B cell (primary cell): ENCODE data around the gene CTNNA3. TPM values are rescaled to one million over a fixed set of nuclear protein-coding genes. Genes with fewer than 3 reads are reported as not detected.

Source experiments
- ATAC-seq: fragments of 200-7000 bp; cut with Tn5 transposase; one replicate; pipeline ENCODE4 v1.10.0; 2021; ENCODE audit warnings: low read depth, mild to moderate bottlenecking, moderate number of reproducible peaks, moderate library complexity
- CTCF ChIA-PET: fragments of 350-600 bp; sonication (Branson Sonifier 250); formaldehyde crosslinking; loops from one replicate; lab custom pipeline; 2021; ENCODE audit warnings: antibody characterized with exemption, inconsistent platforms; lab: Charles Lee
- POLR2A ChIA-PET: fragments of 350-600 bp; sonication (Branson Sonifier 250); formaldehyde crosslinking; loops from one replicate; lab custom pipeline; 2021; ENCODE audit warnings: antibody characterized with exemption; lab: Charles Lee
- DNase-seq: peaks from one replicate; pipeline ENCODE4 v3.0.0; 2013
- H2AFZ ChIP-seq: 2 replicates; pipeline ENCODE4 v1.6.1; 2012; ENCODE audit warnings: mild to moderate bottlenecking, low read depth, low read length; ENCODE audit not compliant: insufficient read depth, poor library complexity, severe bottlenecking
- H3K27ac ChIP-seq, 2 donors: 1 replicate in 1 of 2; 2 replicates in 1 of 2; pipeline ENCODE4 v1.5.1; 2012 to 2013; ENCODE audit warnings: low read length in 2 of 2, mild to moderate bottlenecking in 2 of 2, moderate library complexity in 1 of 2
- H3K27me3 ChIP-seq, 4 experiments: fragments of 200-600 bp in 1 of 4; sonication (generic) in 1 of 4; replicated peaks in 1 of 4; 1 replicate in 2 of 4; 2 replicates in 2 of 4; pipeline versions ENCODE4 v1.6.1 to v1.7.0; 2013 to 2016; ENCODE audit warnings: low read length in 3 of 4, mild to moderate bottlenecking in 2 of 4, mixed read lengths in 1 of 4, moderate library complexity in 1 of 4; ENCODE audit not compliant: insufficient read depth in 4 of 4, control insufficient read depth in 3 of 4; ENCODE audit errors: control extremely low read depth in 1 of 4
- H3K36me3 ChIP-seq, 2 experiments: replicated peaks in 1 of 2; 1 replicate in 1 of 2; 2 replicates in 1 of 2; pipeline versions ENCODE4 v1.6.1 to v1.7.1; 2013; ENCODE audit warnings: low read length in 1 of 2; ENCODE audit not compliant: insufficient read depth in 2 of 2, control insufficient read depth in 1 of 2; ENCODE audit errors: control extremely low read depth in 1 of 2, extremely low read depth in 1 of 2
- H3K4me1 ChIP-seq, 2 donors: fragments of 200-600 bp in 1 of 2; sonication (generic) in 1 of 2; 1 replicate in 1 of 2; 2 replicates in 1 of 2; pipeline versions ENCODE4 v1.5.1 to v1.6.1; 2013 to 2017; ENCODE audit warnings: low read length in 2 of 2; ENCODE audit not compliant: control insufficient read depth in 2 of 2, insufficient read depth in 2 of 2
- H3K4me2 ChIP-seq: replicated peaks from 2 replicates; pipeline ENCODE3; 2012; ENCODE audit warnings: mild to moderate bottlenecking, low read depth, low read length; ENCODE audit not compliant: poor library complexity, severe bottlenecking
- H3K4me3 ChIP-seq, 5 experiments: fragments of 200-600 bp in 1 of 5; sonication (generic) in 1 of 5; 1 replicate in 3 of 5; 2 replicates in 2 of 5; pipeline versions ENCODE4 v1.5.1 to v1.7.0; 2011 to 2016; ENCODE audit warnings: low read length in 4 of 5, mild to moderate bottlenecking in 4 of 5, low read depth in 2 of 5, control low read depth in 1 of 5, moderate library complexity in 1 of 5; ENCODE audit not compliant: insufficient read depth in 1 of 5; ENCODE audit errors: control extremely low read depth in 1 of 5, extremely low read depth in 1 of 5
- H3K79me2 ChIP-seq: fragments of 200-600 bp; sonication (generic); one replicate; pipeline ENCODE4 v1.6.0; 2016; ENCODE audit warnings: low read length; ENCODE audit not compliant: control insufficient read depth, insufficient read depth
- H3K9ac ChIP-seq: fragments of 200-600 bp; sonication (generic); 2 replicates; pipeline ENCODE4 v1.6.1; 2017; ENCODE audit warnings: mild to moderate bottlenecking, low read length, moderate library complexity
- H3K9me3 ChIP-seq, 3 donors: one replicate each; pipeline versions ENCODE4 v1.6.1 to v1.7.1; 2013; ENCODE audit warnings: low read length in 2 of 3; ENCODE audit not compliant: control insufficient read depth in 2 of 3, insufficient read depth in 1 of 3; ENCODE audit errors: control extremely low read depth in 1 of 3
- H4K20me1 ChIP-seq: 2 replicates; pipeline ENCODE4 v1.6.0; 2012; ENCODE audit warnings: mild to moderate bottlenecking, low read length; ENCODE audit not compliant: insufficient read depth, control insufficient read depth, poor library complexity, severe bottlenecking
- H3K27ac Mint-ChIP-seq: one replicate; pipeline ENCODE4 v1.8.0; 2021; ENCODE audit warnings: mixed read lengths
- H3K27me3 Mint-ChIP-seq: one replicate; pipeline ENCODE4 v1.8.0; 2021; ENCODE audit warnings: mixed read lengths
- H3K4me1 Mint-ChIP-seq: one replicate; pipeline ENCODE4 v1.8.0; 2021; ENCODE audit warnings: mixed read lengths
- H3K4me3 Mint-ChIP-seq: one replicate; pipeline ENCODE4 v1.8.0; 2021; ENCODE audit warnings: mixed read lengths
- H3K9me3 Mint-ChIP-seq: one replicate; pipeline ENCODE4 v1.8.0; 2022; ENCODE audit warnings: mixed read lengths; ENCODE audit not compliant: insufficient read depth
- EZH2 ChIP-seq: IDR thresholded peaks from 2 replicates; pipeline ENCODE4 v1.6.1; 2012; ENCODE audit warnings: borderline replicate concordance, low read depth, mild to moderate bottlenecking, moderate library complexity, low read length; ENCODE audit not compliant: insufficient read depth, poor library complexity, severe bottlenecking
- WGBS: methylation state at CpG from one replicate; pipeline ENCODE4 v1.1.5; 2013; ENCODE audit warnings: missing lambda C conversion rate; ENCODE audit not compliant: insufficient coverage; 5-methylcytosine and 5-hydroxymethylcytosine counted together
- intact Hi-C: fragments of 100-400 bp; cut with micrococcal nuclease; formaldehyde crosslinking; loops from one replicate; pipeline ENCODE4 v1.10.0; 2022
- polyA plus RNA-seq: library from polyadenylated mRNA; depleted of rRNA; stranded (reverse); fragments of >200 nt; gene quantifications from 2 replicates; pipeline ENCODE4 v1.2.3, GENCODE V29; 2012
- total RNA-seq, 2 donors: library from RNA; stranded (reverse); fragments of 120-200 nt in 1 of 2; gene quantifications; 1 replicate in 1 of 2; 2 replicates in 1 of 2; pipeline versions ENCODE4 v1.2.3 to v1.2.4, GENCODE V29; 2013 to 2022
- TF ChIP-seq, protein P1 (sequence below): fragments of 200-600 bp; IDR thresholded peaks from one replicate; pipeline ENCODE4 v1.8.0; 2022; ENCODE audit warnings: antibody characterized with exemption, mild to moderate bottlenecking

CTNNA3 gene
- total and polyA plus RNA-seq, 2 donors (not counting 1 experiment from before 2014, with no cell fraction given) = 0.01 TPM; not detected in 1

DNA sequence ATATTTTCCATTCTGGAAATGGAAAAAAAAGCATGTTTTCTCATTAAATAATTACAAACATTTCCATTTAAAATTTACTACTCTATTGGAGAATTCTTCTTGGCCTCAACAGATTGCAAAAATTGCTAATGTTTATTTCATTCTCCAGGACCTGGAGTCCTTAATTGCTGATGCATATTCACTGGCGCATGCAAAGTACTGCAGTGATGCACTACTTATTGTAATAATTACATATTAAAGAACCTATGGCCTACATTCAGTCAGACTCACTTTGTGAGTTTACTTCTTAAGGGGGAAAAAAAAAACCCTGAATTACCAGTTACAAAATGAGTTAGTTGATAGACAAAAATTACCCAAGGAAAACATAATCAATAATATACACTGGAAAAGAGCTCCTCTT is 1161.1 kb downstream of the CTNNA3 start:
- Histone ChIP-seq H3K4me3 (no peak overlapping the region), H3K4me1 (no peaks in the 10 kb centered on the region), H3K27ac (no peak overlapping the region), H4K20me1 (no peaks in the 10 kb centered on the region), H3K9me3 (no peaks in the 10 kb centered on the region), H2AFZ (no peak overlapping the region), H3K79me2 (no peaks in the 10 kb centered on the region), H3K4me2 (no peak overlapping the region), H3K27me3 (no peaks in the 10 kb centered on the region), H3K9ac (no peak overlapping the region), H3K36me3 (no peaks in the 10 kb centered on the region)
- TF ChIP-seq, protein P1, sequence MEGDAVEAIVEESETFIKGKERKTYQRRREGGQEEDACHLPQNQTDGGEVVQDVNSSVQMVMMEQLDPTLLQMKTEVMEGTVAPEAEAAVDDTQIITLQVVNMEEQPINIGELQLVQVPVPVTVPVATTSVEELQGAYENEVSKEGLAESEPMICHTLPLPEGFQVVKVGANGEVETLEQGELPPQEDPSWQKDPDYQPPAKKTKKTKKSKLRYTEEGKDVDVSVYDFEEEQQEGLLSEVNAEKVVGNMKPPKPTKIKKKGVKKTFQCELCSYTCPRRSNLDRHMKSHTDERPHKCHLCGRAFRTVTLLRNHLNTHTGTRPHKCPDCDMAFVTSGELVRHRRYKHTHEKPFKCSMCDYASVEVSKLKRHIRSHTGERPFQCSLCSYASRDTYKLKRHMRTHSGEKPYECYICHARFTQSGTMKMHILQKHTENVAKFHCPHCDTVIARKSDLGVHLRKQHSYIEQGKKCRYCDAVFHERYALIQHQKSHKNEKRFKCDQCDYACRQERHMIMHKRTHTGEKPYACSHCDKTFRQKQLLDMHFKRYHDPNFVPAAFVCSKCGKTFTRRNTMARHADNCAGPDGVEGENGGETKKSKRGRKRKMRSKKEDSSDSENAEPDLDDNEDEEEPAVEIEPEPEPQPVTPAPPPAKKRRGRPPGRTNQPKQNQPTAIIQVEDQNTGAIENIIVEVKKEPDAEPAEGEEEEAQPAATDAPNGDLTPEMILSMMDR = no peak
- TF ChIP-seq EZH2 = no peak
- Mint-ChIP-seq H3K4me3 (no peak overlapping the region), H3K27ac (no peak overlapping the region), H3K27me3 (no peaks in the 10 kb centered on the region), H3K4me1 (no peaks in the 10 kb centered on the region), H3K9me3 (peaks cover 3% of the 10 kb centered on the region)
- POLR2A ChIA-PET = no interaction called here
- intact Hi-C loops = no loop called here
- CTCF ChIA-PET = no interaction called here
- no CpG with 5 or more reads among the region's 1 CpG for WGBS
- ATAC-seq (no peak), DNase-seq (no peak)

DNA sequence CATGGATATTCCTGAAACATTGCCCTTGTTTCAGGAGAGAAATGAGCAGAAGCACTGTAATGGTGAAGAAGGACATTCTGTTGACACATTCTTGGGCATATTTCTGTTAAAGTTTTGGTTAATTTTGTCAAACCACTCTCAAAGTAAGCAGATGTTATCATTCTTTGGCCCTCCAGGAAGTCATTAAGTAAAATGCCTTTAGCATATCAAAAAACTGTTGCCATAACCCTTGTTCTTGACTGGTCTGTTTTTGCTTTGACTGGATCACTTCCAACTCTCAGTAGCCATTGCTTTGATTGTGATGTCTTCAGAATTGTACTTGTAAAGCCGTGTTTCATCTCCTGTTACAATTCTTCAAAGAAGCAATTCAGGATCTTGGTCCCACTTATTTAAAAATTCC is 1174.5 kb downstream of the CTNNA3 start:
- no peaks in the 10 kb centered on the region for H3K4me1 Mint-ChIP-seq
- H3K27ac ChIP-seq = no peak overlapping the region
- no peak overlapping the region for H3K4me3 ChIP-seq
- H3K79me2 ChIP-seq = no peaks in the 10 kb centered on the region
- H3K4me1 ChIP-seq = no peaks in the 10 kb centered on the region
- ChIA-PET POLR2A (no interaction called here), CTCF (no interaction called here)
- no peak overlapping the region for H3K4me3 Mint-ChIP-seq
- H3K27me3 ChIP-seq = no peaks in the 10 kb centered on the region
- ATAC-seq = no peak
- no peak overlapping the region for H3K27ac Mint-ChIP-seq
- DNase-seq = no peak
- H3K36me3 ChIP-seq = no peaks in the 10 kb centered on the region
- H3K9me3 Mint-ChIP-seq = peaks cover 6% of the 10 kb centered on the region
- intact Hi-C loops = no loop called here
- H3K4me2 ChIP-seq = no peak overlapping the region
- H4K20me1 ChIP-seq = no peaks in the 10 kb centered on the region
- WGBS = no CpG with 5 or more reads among the region's 1 CpG
- H2AFZ ChIP-seq = no peak overlapping the region
- no peak for TF ChIP-seq EZH2
- TF ChIP-seq, protein P1 = no peak
- H3K9ac ChIP-seq = no peak overlapping the region
- H3K9me3 ChIP-seq = no peaks in the 10 kb centered on the region
- H3K27me3 Mint-ChIP-seq = no peaks in the 10 kb centered on the region
